IMR-90 (cell line): ENCODE data around the gene CDHR1. TPM values are rescaled to one million over a fixed set of nuclear protein-coding genes. Genes with fewer than 3 reads are reported as not detected.
A peak's percentile ranks its signal among the peaks of the same experiment; 100 is the strongest.

Experiments
- ATAC-seq: fragments of 200-7000 bp; cut with Tn5 transposase; 2 replicates; pipeline ENCODE4 v1.9.1; 2020; ENCODE audit warnings: low read depth, mild to moderate bottlenecking, moderate library complexity
- BruUV-seq: library from RNA; stranded (reverse); fragments of 400-500 nt; replicated peaks from 2 replicates; lab custom pipeline; 2021; lab: Mats Ljungman, UMichigan
- CTCF ChIA-PET: fragments of 300-600 bp; formaldehyde crosslinking; extraction: SDS; loops from one replicate; lab custom pipeline; 2021; ENCODE audit warnings: antibody characterized with exemption; lab: Yijun Ruan, JAX
- POLR2A ChIA-PET: fragments of 300-600 bp; sonication (Branson Sonifier 250); formaldehyde crosslinking; loops from one replicate; lab custom pipeline; 2022; ENCODE audit warnings: antibody characterized with exemption; ENCODE audit not compliant: unreplicated experiment; lab: Charles Lee
- DNase-seq: peaks from one replicate; pipeline ENCODE4 v3.0.0; 2013
- H2AFZ ChIP-seq: replicated peaks from 2 replicates; pipeline ENCODE3; 2013; ENCODE audit warnings: low read length, mild to moderate bottlenecking; ENCODE audit not compliant: poor library complexity
- H2AK5ac ChIP-seq: 2 replicates; pipeline ENCODE4 v1.6.1; 2013; ENCODE audit warnings: low read depth, low read length, inconsistent platforms
- H2AK9ac ChIP-seq: replicated peaks from 2 replicates; pipeline ENCODE3; 2013; ENCODE audit warnings: mild to moderate bottlenecking, low read depth, low read length, moderate library complexity; ENCODE audit not compliant: poor library complexity
- H2BK120ac ChIP-seq: 2 replicates; pipeline ENCODE4 v1.6.1; 2013; ENCODE audit warnings: low read depth, low read length, inconsistent platforms
- H2BK15ac ChIP-seq: 3 replicates; pipeline ENCODE4 v1.6.1; 2013; ENCODE audit warnings: low read depth, low read length, inconsistent platforms
- H2BK20ac ChIP-seq: 2 replicates; pipeline ENCODE4 v1.6.1; 2013; ENCODE audit warnings: low read depth, mild to moderate bottlenecking, inconsistent platforms, low read length, moderate library complexity
- H2BK5ac ChIP-seq: 2 replicates; pipeline ENCODE4 v1.6.1; 2013; ENCODE audit warnings: mild to moderate bottlenecking, low read depth, low read length, inconsistent platforms; ENCODE audit not compliant: poor library complexity, severe bottlenecking
- H3K14ac ChIP-seq: replicated peaks from 2 replicates; pipeline ENCODE4 v1.6.1; 2013; ENCODE audit warnings: low read depth, low read length, inconsistent platforms
- H3K18ac ChIP-seq: 2 replicates; pipeline ENCODE4 v1.6.1; 2013; ENCODE audit warnings: low read depth, low read length, control low read depth
- H3K23ac ChIP-seq: 2 replicates; pipeline ENCODE4 v1.6.1; 2013; ENCODE audit warnings: low read depth, low read length, inconsistent platforms
- H3K27ac ChIP-seq: 2 replicates; pipeline ENCODE4 v1.5.1; 2013; ENCODE audit warnings: mild to moderate bottlenecking, control low read depth, low read length; ENCODE audit not compliant: insufficient read depth
- H3K27me3 ChIP-seq: 2 replicates; pipeline ENCODE4 v1.6.1; 2013; ENCODE audit warnings: low read length; ENCODE audit not compliant: control insufficient read depth, insufficient read depth
- H3K36me3 ChIP-seq: 2 replicates; pipeline ENCODE4 v1.6.1; 2013; ENCODE audit warnings: low read length, mixed read lengths; ENCODE audit not compliant: control insufficient read depth, insufficient read depth
- H3K4ac ChIP-seq: 2 replicates; pipeline ENCODE4 v1.6.1; 2013; ENCODE audit warnings: low read depth, low read length, inconsistent platforms
- H3K4me1 ChIP-seq: 2 replicates; pipeline ENCODE4 v1.6.1; 2013; ENCODE audit warnings: low read length, mixed read lengths; ENCODE audit not compliant: control insufficient read depth, insufficient read depth
- H3K4me2 ChIP-seq: 2 replicates; pipeline ENCODE4 v1.6.1; 2013; ENCODE audit warnings: low read depth, mild to moderate bottlenecking, control low read depth, low read length, moderate library complexity
- H3K4me3 ChIP-seq: 2 replicates; pipeline ENCODE4 v1.5.1; 2013; ENCODE audit warnings: low read depth, mild to moderate bottlenecking, control low read depth, low read length, moderate library complexity; ENCODE audit not compliant: insufficient read depth
- H3K56ac ChIP-seq: 2 replicates; pipeline ENCODE4 v1.6.1; 2013; ENCODE audit warnings: low read length, inconsistent platforms; ENCODE audit not compliant: insufficient read depth; ENCODE audit errors: extremely low read depth
- H3K79me1 ChIP-seq, 2 experiments: 2 replicates each; pipeline ENCODE4 v1.6.1; 2013; ENCODE audit warnings: low read length in 2 of 2, inconsistent platforms in 1 of 2, low read depth in 1 of 2
- H3K9ac ChIP-seq: 2 replicates; pipeline ENCODE4 v1.6.1; 2013; ENCODE audit warnings: low read depth, low read length, control low read depth
- H3K9me1 ChIP-seq: 2 replicates; pipeline ENCODE4 v1.6.1; 2013; ENCODE audit warnings: low read length, inconsistent platforms; ENCODE audit not compliant: insufficient read depth
- H3K9me3 ChIP-seq: 2 replicates; pipeline ENCODE4 v1.6.1; 2013; ENCODE audit warnings: low read length; ENCODE audit not compliant: control insufficient read depth, insufficient read depth
- H4K20me1 ChIP-seq: 2 replicates; pipeline ENCODE4 v1.6.1; 2013; ENCODE audit warnings: low read length, inconsistent platforms; ENCODE audit not compliant: insufficient read depth
- H4K5ac ChIP-seq: 2 replicates; pipeline ENCODE4 v1.6.1; 2013; ENCODE audit warnings: mild to moderate bottlenecking, low read depth, low read length, control low read depth
- H4K8ac ChIP-seq, 2 experiments: 2 replicates each; pipeline ENCODE4 v1.6.1; 2013; ENCODE audit warnings: low read depth in 2 of 2, low read length in 2 of 2, control low read depth in 1 of 2, inconsistent platforms in 1 of 2
- H4K91ac ChIP-seq: 2 replicates; pipeline ENCODE4 v1.6.1; 2013; ENCODE audit warnings: low read depth, low read length, inconsistent platforms; ENCODE audit not compliant: insufficient read depth
- CEBPB ChIP-seq: IDR thresholded peaks from 2 replicates; pipeline ENCODE4 v1.6.1; 2012; ENCODE audit warnings: low read depth, low read length, improper control_type of control experiment
- CHD1 ChIP-seq: IDR thresholded peaks from 2 replicates; pipeline ENCODE4 v1.6.1; 2012; ENCODE audit warnings: low read depth, low read length, improper control_type of control experiment
- ELK1 ChIP-seq: fragments of 150-350 bp; IDR thresholded peaks from 2 replicates; pipeline ENCODE4 v1.6.1; 2016; ENCODE audit warnings: low read depth, mild to moderate bottlenecking, low read length, moderate library complexity, borderline replicate concordance
- MAFK ChIP-seq: IDR thresholded peaks from 2 replicates; pipeline ENCODE4 v1.6.1; 2012; ENCODE audit warnings: low read depth, low read length, improper control_type of control experiment
- POLR2A ChIP-seq: IDR thresholded peaks from 2 replicates; pipeline ENCODE4 v1.6.1; 2012; ENCODE audit warnings: mild to moderate bottlenecking, low read depth, low read length
- RCOR1 ChIP-seq: IDR thresholded peaks from 2 replicates; pipeline ENCODE4 v1.6.1; 2012; ENCODE audit warnings: mild to moderate bottlenecking, low read length, improper control_type of control experiment; ENCODE audit not compliant: insufficient replicate concordance
- SMC3 ChIP-seq: fragments of 150-350 bp; IDR thresholded peaks from 2 replicates; pipeline ENCODE4 v1.6.1; 2016; ENCODE audit warnings: low read depth, mild to moderate bottlenecking, antibody characterized with exemption, low read length, moderate library complexity
- WGBS, 2 experiments: methylation state at CpG; one replicate each; pipeline versions ENCODE4 v1.1.5 to v1.1.7; 2013; ENCODE audit warnings: missing lambda C conversion rate in 2 of 2; ENCODE audit not compliant: insufficient read length in 1 of 2; ENCODE audit errors: extremely low coverage in 2 of 2; 5-methylcytosine and 5-hydroxymethylcytosine counted together
- dilution Hi-C: fragments of 300-500 bp; cut with HindIII; formaldehyde crosslinking; loops from one replicate; pipeline ENCODE4 v1.14.3; 2018; ENCODE audit warnings: low sequenced_read_pairs; ENCODE audit not compliant: unreplicated experiment
- in situ Hi-C: fragments of 300-500 bp; cut with MboI; formaldehyde crosslinking; loops from 3 replicates; pipeline ENCODE4 v1.14.3; 2019; ENCODE audit warnings: low sequenced_read_pairs, inconsistent platforms, mixed read lengths
- intact Hi-C: fragments of 100-400 bp; cut with micrococcal nuclease; formaldehyde crosslinking; loops from 2 replicates; pipeline ENCODE4 v1.10.0; 2022
- polyA plus RNA-seq, 3 experiments: library from polyadenylated mRNA; depleted of rRNA; stranded (reverse); fragments of >200 nt; gene quantifications; 2 replicates each; pipeline ENCODE4 v1.2.3, GENCODE V29; 2012; ENCODE audit warnings: low replicate concordance in 1 of 3
- total RNA-seq: library from RNA; depleted of rRNA; stranded (reverse); fragments of >200 nt; gene quantifications from 2 replicates; pipeline ENCODE4 v1.2.3, GENCODE V29; 2012

The CDHR1 gene
- total and polyA plus RNA-seq, 2 of the 4 experiments (the other 2 are of a cell fraction): not detected

DNA sequence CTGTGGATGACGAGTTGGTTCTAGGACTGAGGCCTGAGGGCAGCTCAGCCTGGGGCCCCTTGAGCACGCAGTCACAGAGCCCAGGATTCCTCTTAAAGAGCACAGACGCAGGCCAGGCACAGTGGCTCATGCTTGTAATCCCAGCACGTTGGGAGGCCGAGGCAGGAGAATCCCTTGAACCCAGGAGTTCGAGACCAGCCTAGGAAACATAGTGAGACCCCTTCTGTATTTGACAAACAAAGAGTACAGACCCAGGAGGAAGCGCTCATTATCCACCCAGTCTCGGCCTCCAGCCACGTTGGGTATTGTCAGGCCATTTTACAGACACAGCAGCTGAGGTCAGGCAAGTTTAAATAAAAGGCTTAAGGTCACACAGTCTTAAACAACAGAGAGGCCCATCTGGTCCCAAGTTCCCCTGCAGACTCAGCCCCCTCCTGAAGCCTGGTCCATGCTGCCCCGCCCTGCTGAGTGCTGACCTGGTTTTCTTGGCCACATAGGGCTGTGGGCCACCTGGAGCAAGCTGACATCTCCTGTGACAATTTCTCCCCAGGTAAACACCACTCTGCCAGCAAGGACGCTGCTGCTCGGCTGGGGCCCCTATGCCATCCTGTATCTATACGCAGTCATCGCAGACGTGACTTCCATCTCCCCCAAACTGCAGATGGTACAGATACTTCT lies 63.1 kb downstream of the CDHR1 start:
- Histone ChIP-seq H3K4me1 (no peaks in the 10 kb centered on the region), H3K9ac (no peak overlapping the region), H3K14ac (no peak overlapping the region), H4K91ac (no peak overlapping the region), H2BK20ac (no peak overlapping the region), H4K8ac (no peak overlapping the region), H2BK15ac (no peak overlapping the region), H2BK120ac (no peak overlapping the region), H2BK5ac (no peak overlapping the region), H3K4ac (no peak overlapping the region), H3K36me3 (no peaks in the 10 kb centered on the region), H3K27me3 (peaks cover 23% of the 10 kb centered on the region), H3K9me3 (no peaks in the 10 kb centered on the region), H3K9me1 (no peaks in the 10 kb centered on the region; the same call in 1 of the 2 replicates), H3K79me1 (no peaks in the 10 kb centered on the region), H2AK5ac (no peak overlapping the region), H4K5ac (no peak overlapping the region), H3K4me3 (no peak overlapping the region), H3K23ac (no peak overlapping the region), H3K4me2 (no peak overlapping the region; the same call in 1 of the 2 replicates), H2AK9ac (no peak overlapping the region), H3K56ac (no peak overlapping the region), H2AFZ (peak overlapping the region; percentile 82), H3K27ac (no peak overlapping the region), H3K18ac (no peak overlapping the region), H4K20me1 (no peaks in the 10 kb centered on the region)
- intact Hi-C loops: loop anchor here (10.0 kb wide), 1 partner anchor 113 kb away; no protein-coding TSS in a partner anchor
- DNase-seq (no peak), ATAC-seq (no peak)
- POLR2A ChIA-PET: no interaction called here
- CTCF ChIA-PET: interaction anchor here (0.7 to 1.3 kb wide), 6 partner anchors 10 to 336 kb away, joined by 3 to 7 read pairs (median 3); no protein-coding TSS in a partner anchor
- TF ChIP-seq SMC3 (no peak), CEBPB (no peak), MAFK (no peak), CHD1 (no peak), POLR2A (no peak), RCOR1 (no peak), ELK1 (no peak)
- dilution Hi-C loops: no loop called here
- 84% methylated on average over 10 of the region's 15 CpGs; no CpG with 5 or more reads in 1 of the 2 experiments for WGBS, 2 experiments
- no TSS peak for BruUV-seq
- in situ Hi-C loops: no loop called here
